Measurements from ENCODE around the gene NUP50.

NUP50 gene

DNA sequence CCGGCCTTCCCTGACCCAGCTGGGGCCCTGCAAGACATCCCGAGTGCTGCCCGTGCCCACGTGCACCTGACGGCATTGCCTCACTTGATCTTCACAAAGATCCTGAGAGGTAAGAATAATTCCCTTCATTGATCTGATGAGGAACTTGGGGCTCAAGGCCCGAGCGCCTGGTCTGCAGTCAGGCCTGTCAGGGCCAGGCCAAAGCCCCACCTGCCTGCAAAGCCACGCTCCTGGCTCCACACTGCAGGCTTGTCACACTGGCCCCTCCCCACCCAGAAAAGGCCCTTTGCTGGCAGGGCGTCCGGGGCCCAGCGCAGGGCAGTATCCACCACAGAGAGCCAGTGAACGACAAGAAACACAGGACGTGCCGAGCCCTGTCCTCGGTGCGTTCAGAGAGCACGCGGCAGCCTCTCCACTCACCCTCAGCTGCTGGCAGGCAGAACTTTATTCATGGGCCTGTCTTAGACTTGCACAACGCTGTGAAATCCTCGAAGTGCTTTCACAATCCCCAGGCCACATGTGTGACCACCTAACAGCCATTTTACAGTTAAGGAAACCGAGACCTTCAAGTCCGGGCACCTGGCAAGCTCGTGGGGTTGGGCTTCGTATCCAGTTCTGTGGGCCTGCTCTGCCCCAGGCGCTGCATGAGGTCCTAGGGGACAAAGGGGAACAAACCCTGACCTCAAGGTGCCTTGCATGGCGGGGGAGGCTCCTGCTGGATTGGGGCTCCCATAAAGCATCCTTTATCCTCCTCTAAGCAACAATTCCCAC lies 62.2 kb downstream of the NUP50 start:
- peak overlapping the region; percentile 32 for H2BK15ac ChIP-seq (ENCODE audit: low read length)
- H3K23ac ChIP-seq (ENCODE audit: low read depth, low read length, poor library complexity) = peak overlapping the region; percentile 31
- H2AK5ac ChIP-seq (ENCODE audit: low read depth, low read length) = peak overlapping the region; percentile 97
- H3K9ac ChIP-seq (ENCODE audit: low read depth, low read length, poor library complexity) = peak overlapping the region; percentile 36
- H4K91ac ChIP-seq (ENCODE audit: low read depth, low read length, poor library complexity) = no peak overlapping the region
- peaks cover 7% of the 10 kb centered on the region for H3K79me1 ChIP-seq (ENCODE audit: low read depth, low read length)
- no peak for DNase-seq (ENCODE audit: low spot score)
- H2BK120ac ChIP-seq (ENCODE audit: low read depth, low read length) = peak overlapping the region; percentile 64
- no peak overlapping the region for H3K4ac ChIP-seq (ENCODE audit: low read length)
- peak overlapping the region; percentile 42 for H3K14ac ChIP-seq (ENCODE audit: low read length)
- no CpG with 5 or more reads among the region's 26 CpGs for WGBS, 2 donors (ENCODE audit: extremely low coverage in 2 of 2, insufficient read length in 2 of 2, insufficient replicate concordance in 1 of 2)
- H3K36me3 ChIP-seq (replicated peaks in 1 of 2; ENCODE audit: control insufficient read depth in 2 of 2, insufficient read depth in 2 of 2, low read length in 2 of 2) = peaks cover 0 to 1% of the 10 kb centered on the region in 2 donors
- no peaks in the 10 kb centered on the region for H3K9me3 ChIP-seq (replicated peaks in 1 of 2; ENCODE audit: control insufficient read depth in 2 of 2, insufficient read depth in 1 of 2, low read depth in 1 of 2, low read length in 2 of 2)
- no peak overlapping the region for H3K27ac ChIP-seq (replicated peaks; ENCODE audit: low read length)
- H3K18ac ChIP-seq (ENCODE audit: low read length) = peak overlapping the region; percentile 89
- peaks cover 17 to 26% of the 10 kb centered on the region in 2 donors for H3K4me1 ChIP-seq (ENCODE audit: control insufficient read depth in 2 of 2, insufficient read depth in 1 of 2, low read depth in 1 of 2, low read length in 2 of 2)
- no peaks in the 10 kb centered on the region for H3K27me3 ChIP-seq (ENCODE audit: control insufficient read depth in 3 of 3, insufficient read depth in 3 of 3, low read depth in 1 of 3, low read length in 3 of 3)
- H2BK5ac ChIP-seq (ENCODE audit: low read length) = peak overlapping the region; percentile 54
- H3K4me2 ChIP-seq (ENCODE audit: insufficient read depth, low read length, poor library complexity, severe bottlenecking) = no peak overlapping the region
- no peak overlapping the region for H2BK12ac ChIP-seq (ENCODE audit: low read length)
- no peak overlapping the region for H2AFZ ChIP-seq (ENCODE audit: low read length)
- no peak overlapping the region for H3K4me3 ChIP-seq (ENCODE audit: low read length in 2 of 2)
- no peak overlapping the region for H4K8ac ChIP-seq (ENCODE audit: low read depth, low read length)

DNA sequence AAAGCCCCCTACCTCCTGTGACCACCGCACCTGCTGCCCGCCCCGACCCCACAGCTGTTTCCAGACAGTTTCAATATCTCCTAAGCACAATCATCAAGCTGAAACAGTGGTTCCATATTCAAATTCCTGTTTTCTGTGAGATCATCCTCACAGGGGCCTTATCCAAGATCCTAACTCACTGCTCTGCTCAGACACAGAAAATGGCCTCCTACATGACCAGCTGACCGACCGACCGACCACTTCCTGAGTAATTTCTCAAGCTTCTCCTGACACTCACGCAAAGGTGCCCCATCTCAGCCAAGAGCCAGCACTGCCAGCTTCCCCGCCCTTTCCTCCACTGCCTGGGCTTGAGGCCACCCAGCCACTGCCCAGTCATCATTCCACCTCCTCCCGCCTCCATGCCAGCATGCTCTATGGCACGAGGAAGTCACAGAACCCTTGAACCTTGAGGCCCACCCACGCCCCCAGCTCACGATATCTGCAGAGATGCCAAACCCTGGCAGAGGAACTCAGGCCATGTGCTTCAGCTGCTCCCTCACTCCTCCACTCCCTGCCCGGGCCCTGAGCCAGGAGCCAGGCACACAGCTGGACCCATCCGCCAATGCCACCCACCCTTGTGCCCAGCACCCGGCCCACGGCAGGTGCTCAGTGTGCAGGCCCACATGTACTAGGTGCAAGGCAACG lies 62.9 kb downstream of the NUP50 start:
- WGBS, 2 donors (ENCODE audit: extremely low coverage in 2 of 2, insufficient read length in 2 of 2, insufficient replicate concordance in 1 of 2) = no CpG with 5 or more reads among the region's 17 CpGs
- Histone ChIP-seq H2BK5ac (ENCODE audit: low read length) (no peak overlapping the region), H3K4me2 (ENCODE audit: insufficient read depth, low read length, poor library complexity, severe bottlenecking) (no peak overlapping the region), H2AK5ac (ENCODE audit: low read depth, low read length) (peak overlapping the region; percentile 56), H3K9ac (ENCODE audit: low read depth, low read length, poor library complexity) (no peak overlapping the region), H4K8ac (ENCODE audit: low read depth, low read length) (no peak overlapping the region), H2BK15ac (ENCODE audit: low read length) (no peak overlapping the region), H3K36me3 (replicated peaks in 1 of 2; ENCODE audit: control insufficient read depth in 2 of 2, insufficient read depth in 2 of 2, low read length in 2 of 2) (peaks cover 0 to 1% of the 10 kb centered on the region in 2 donors), H3K27me3 (ENCODE audit: control insufficient read depth in 3 of 3, insufficient read depth in 3 of 3, low read depth in 1 of 3, low read length in 3 of 3) (no peaks in the 10 kb centered on the region), H3K4me3 (ENCODE audit: low read length in 2 of 2) (no peak overlapping the region), H3K9me3 (replicated peaks in 1 of 2; ENCODE audit: control insufficient read depth in 2 of 2, insufficient read depth in 1 of 2, low read depth in 1 of 2, low read length in 2 of 2) (no peaks in the 10 kb centered on the region), H3K18ac (ENCODE audit: low read length) (peak overlapping the region; percentile 61), H3K14ac (ENCODE audit: low read length) (no peak overlapping the region), H2AFZ (ENCODE audit: low read length) (no peak overlapping the region), H2BK120ac (ENCODE audit: low read depth, low read length) (no peak overlapping the region), H3K79me1 (ENCODE audit: low read depth, low read length) (peaks cover 7% of the 10 kb centered on the region), H2BK12ac (ENCODE audit: low read length) (peak overlapping the region; percentile 7), H3K27ac (replicated peaks; ENCODE audit: low read length) (no peak overlapping the region), H3K4me1 (ENCODE audit: control insufficient read depth in 2 of 2, insufficient read depth in 1 of 2, low read depth in 1 of 2, low read length in 2 of 2) (peaks cover 14 to 26% of the 10 kb centered on the region in 2 donors), H3K23ac (ENCODE audit: low read depth, low read length, poor library complexity) (peak overlapping the region; percentile 52), H3K4ac (ENCODE audit: low read length) (no peak overlapping the region), H4K91ac (ENCODE audit: low read depth, low read length, poor library complexity) (no peak overlapping the region)
- DNase-seq (ENCODE audit: low spot score) = no peak

DNA sequence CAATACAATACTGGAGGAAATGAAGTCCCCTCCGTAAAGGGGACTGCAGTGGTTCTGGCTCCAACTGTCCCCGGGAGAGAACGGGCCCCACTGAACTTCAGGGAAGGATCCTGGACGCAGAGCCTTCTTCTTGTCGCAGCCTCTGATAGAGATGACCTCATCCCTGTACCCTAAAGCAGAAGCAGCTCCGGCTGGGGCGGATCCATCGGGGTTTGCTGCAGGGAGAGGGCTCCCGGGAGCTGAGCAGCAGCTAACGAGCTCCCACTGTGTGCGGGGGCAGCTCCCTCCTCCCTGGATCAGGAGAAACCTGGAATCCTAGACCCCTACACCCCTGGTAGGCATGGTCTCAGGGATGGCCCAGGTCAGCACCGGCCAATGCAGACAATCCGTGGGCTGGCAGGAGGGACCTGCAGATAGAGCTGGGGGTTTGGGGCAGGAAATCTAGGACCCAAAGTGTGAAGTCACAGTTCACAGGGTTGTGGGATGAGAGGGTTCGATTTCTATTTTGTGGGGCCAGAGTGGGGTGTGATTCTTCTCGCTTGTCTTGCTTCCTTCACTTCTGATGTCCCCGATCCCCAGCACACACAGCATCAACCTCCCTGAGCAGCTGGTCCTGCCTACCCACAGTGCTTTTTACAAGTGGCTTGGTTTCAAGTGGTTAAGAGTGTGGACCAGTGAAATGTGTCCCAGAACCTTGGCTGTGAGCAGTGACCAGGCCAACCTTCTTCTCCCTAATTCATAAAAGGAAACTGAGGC lies 64.1 kb downstream of the NUP50 start:
- H3K14ac ChIP-seq (ENCODE audit: low read length) = no peak overlapping the region
- H3K36me3 ChIP-seq (replicated peaks in 1 of 2; ENCODE audit: control insufficient read depth in 2 of 2, insufficient read depth in 2 of 2, low read length in 2 of 2) = peaks cover 0 to 1% of the 10 kb centered on the region in 2 donors
- no peak overlapping the region for H2AK5ac ChIP-seq (ENCODE audit: low read depth, low read length)
- peaks cover 7% of the 10 kb centered on the region for H3K79me1 ChIP-seq (ENCODE audit: low read depth, low read length)
- H2BK12ac ChIP-seq (ENCODE audit: low read length) = no peak overlapping the region
- H2BK120ac ChIP-seq (ENCODE audit: low read depth, low read length) = no peak overlapping the region
- no peak overlapping the region for H2AFZ ChIP-seq (ENCODE audit: low read length)
- no peak overlapping the region for H3K4me2 ChIP-seq (ENCODE audit: insufficient read depth, low read length, poor library complexity, severe bottlenecking)
- no peak overlapping the region for H3K23ac ChIP-seq (ENCODE audit: low read depth, low read length, poor library complexity)
- WGBS, 2 donors (ENCODE audit: extremely low coverage in 2 of 2, insufficient read length in 2 of 2, insufficient replicate concordance in 1 of 2) = no CpG with 5 or more reads among the region's 16 CpGs
- H3K9me3 ChIP-seq (replicated peaks in 1 of 2; ENCODE audit: control insufficient read depth in 2 of 2, insufficient read depth in 1 of 2, low read depth in 1 of 2, low read length in 2 of 2) = no peaks in the 10 kb centered on the region
- H4K8ac ChIP-seq (ENCODE audit: low read depth, low read length) = no peak overlapping the region
- no peak overlapping the region for H3K4ac ChIP-seq (ENCODE audit: low read length)
- H3K4me1 ChIP-seq (ENCODE audit: control insufficient read depth in 2 of 2, insufficient read depth in 1 of 2, low read depth in 1 of 2, low read length in 2 of 2) = peaks cover 14 to 26% of the 10 kb centered on the region in 2 donors
- H2BK5ac ChIP-seq (ENCODE audit: low read length) = no peak overlapping the region
- H2BK15ac ChIP-seq (ENCODE audit: low read length) = no peak overlapping the region
- H3K9ac ChIP-seq (ENCODE audit: low read depth, low read length, poor library complexity) = no peak overlapping the region
- H4K91ac ChIP-seq (ENCODE audit: low read depth, low read length, poor library complexity) = no peak overlapping the region
- H3K4me3 ChIP-seq (ENCODE audit: low read length in 2 of 2) = no peak overlapping the region
- H3K18ac ChIP-seq (ENCODE audit: low read length) = peak overlapping the region; percentile 11
- no peak for DNase-seq (ENCODE audit: low spot score)
- H3K27me3 ChIP-seq (ENCODE audit: control insufficient read depth in 3 of 3, insufficient read depth in 3 of 3, low read depth in 1 of 3, low read length in 3 of 3) = no peaks in the 10 kb centered on the region
- H3K27ac ChIP-seq (replicated peaks; ENCODE audit: low read length) = no peak overlapping the region

DNA sequence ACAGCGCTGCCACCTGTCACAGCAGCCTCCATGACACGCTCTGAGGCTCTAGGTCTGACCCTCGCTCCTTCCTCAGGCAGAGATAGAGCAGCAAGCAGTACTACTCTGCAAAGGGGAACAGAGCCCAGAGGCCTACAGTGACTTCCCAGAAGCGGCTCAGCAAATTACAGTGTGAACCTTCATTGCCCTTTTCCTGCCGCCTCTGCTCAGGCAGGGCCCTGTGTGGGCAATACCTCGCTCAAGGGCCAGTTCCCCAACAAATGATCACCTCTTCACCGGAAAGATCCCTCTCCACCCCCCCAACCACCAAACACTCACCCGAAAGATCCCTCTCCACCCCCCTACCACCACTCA lies 64.7 kb downstream of the NUP50 start:
- H2AFZ ChIP-seq (ENCODE audit: low read length) = no peak overlapping the region
- H4K8ac ChIP-seq (ENCODE audit: low read depth, low read length) = no peak overlapping the region
- H4K91ac ChIP-seq (ENCODE audit: low read depth, low read length, poor library complexity) = no peak overlapping the region
- no peak overlapping the region for H2BK15ac ChIP-seq (ENCODE audit: low read length)
- H3K4me2 ChIP-seq (ENCODE audit: insufficient read depth, low read length, poor library complexity, severe bottlenecking) = no peak overlapping the region
- WGBS, 2 donors (ENCODE audit: extremely low coverage in 2 of 2, insufficient read length in 2 of 2, insufficient replicate concordance in 1 of 2) = no CpG with 5 or more reads among the region's 8 CpGs
- H2BK12ac ChIP-seq (ENCODE audit: low read length) = no peak overlapping the region
- H3K4me3 ChIP-seq (ENCODE audit: low read length in 2 of 2) = no peak overlapping the region
- no peak overlapping the region for H2BK120ac ChIP-seq (ENCODE audit: low read depth, low read length)
- H3K27ac ChIP-seq (replicated peaks; ENCODE audit: low read length) = no peak overlapping the region
- H3K36me3 ChIP-seq (replicated peaks in 1 of 2; ENCODE audit: control insufficient read depth in 2 of 2, insufficient read depth in 2 of 2, low read length in 2 of 2) = peaks cover 0 to 1% of the 10 kb centered on the region in 2 donors
- no peak overlapping the region for H2AK5ac ChIP-seq (ENCODE audit: low read depth, low read length)
- no peak overlapping the region for H3K9ac ChIP-seq (ENCODE audit: low read depth, low read length, poor library complexity)
- no peak overlapping the region for H3K23ac ChIP-seq (ENCODE audit: low read depth, low read length, poor library complexity)
- H3K79me1 ChIP-seq (ENCODE audit: low read depth, low read length) = peaks cover 7% of the 10 kb centered on the region
- no peak overlapping the region for H3K18ac ChIP-seq (ENCODE audit: low read length)
- no peaks in the 10 kb centered on the region for H3K27me3 ChIP-seq (ENCODE audit: control insufficient read depth in 3 of 3, insufficient read depth in 3 of 3, low read depth in 1 of 3, low read length in 3 of 3)
- no peaks in the 10 kb centered on the region for H3K9me3 ChIP-seq (replicated peaks in 1 of 2; ENCODE audit: control insufficient read depth in 2 of 2, insufficient read depth in 1 of 2, low read depth in 1 of 2, low read length in 2 of 2)
- H3K4me1 ChIP-seq (ENCODE audit: control insufficient read depth in 2 of 2, insufficient read depth in 1 of 2, low read depth in 1 of 2, low read length in 2 of 2) = peaks cover 14 to 26% of the 10 kb centered on the region in 2 donors
- H2BK5ac ChIP-seq (ENCODE audit: low read length) = no peak overlapping the region
- H3K4ac ChIP-seq (ENCODE audit: low read length) = no peak overlapping the region
- H3K14ac ChIP-seq (ENCODE audit: low read length) = no peak overlapping the region
- DNase-seq (ENCODE audit: low spot score) = no peak

Measured in neuronal stem cell (in vitro differentiated cells).